CD4-positive, alpha-beta T cell (primary cell): ENCODE results near the gene ERBIN. TPM values are rescaled to one million over a fixed set of nuclear protein-coding genes. Genes with fewer than 3 reads are reported as not detected.
"Not testable (repeated sequence)": the region's sequence is repeated elsewhere in the genome, so short reads cannot be mapped to it uniquely, and the experiment has no call there.

Experiments
- ATAC-seq: fragments of 200-7000 bp; cut with Tn5 transposase; one replicate; pipeline ENCODE4 v1.10.0; 2022; ENCODE audit warnings: mild to moderate bottlenecking; ENCODE audit not compliant: poor library complexity
- CTCF ChIA-PET: fragments of 350-600 bp; sonication (Branson Sonifier 250); formaldehyde crosslinking; loops from one replicate; lab custom pipeline; 2021; ENCODE audit warnings: antibody characterized with exemption, inconsistent platforms; lab: Charles Lee
- POLR2A ChIA-PET: fragments of 350-600 bp; sonication (Branson Sonifier 250); formaldehyde crosslinking; loops from one replicate; lab custom pipeline; 2021; ENCODE audit warnings: antibody characterized with exemption, inconsistent platforms; lab: Charles Lee
- DNase-seq, 14 experiments: peaks; one replicate each; pipeline ENCODE4 v3.0.0-alpha.2; 2013 to 2020; ENCODE audit warnings: mixed read lengths in 2 of 14
- H3K27ac ChIP-seq, 2 donors: one replicate each; pipeline versions ENCODE4 v1.5.1 to v1.7.0; 2013; ENCODE audit warnings: low read length in 2 of 2, low read depth in 1 of 2, mild to moderate bottlenecking in 1 of 2
- H3K27me3 ChIP-seq, 2 experiments: 1 replicate in 1 of 2; 2 replicates in 1 of 2; pipeline versions ENCODE4 v1.6.1 to v1.7.0; 2013; ENCODE audit warnings: low read length in 2 of 2, control low read depth in 1 of 2, mild to moderate bottlenecking in 1 of 2, moderate library complexity in 1 of 2; ENCODE audit not compliant: insufficient read depth in 2 of 2, control insufficient read depth in 1 of 2
- H3K36me3 ChIP-seq: one replicate; pipeline ENCODE4 v1.6.1; 2013; ENCODE audit warnings: low read length, control low read depth; ENCODE audit not compliant: insufficient read depth
- H3K4me1 ChIP-seq: one replicate; pipeline ENCODE4 v1.6.1; 2013; ENCODE audit warnings: low read length, control low read depth; ENCODE audit not compliant: insufficient read depth
- H3K4me3 ChIP-seq: one replicate; pipeline ENCODE4 v1.5.1; 2013; ENCODE audit warnings: mild to moderate bottlenecking, low read length, moderate library complexity
- H3K9me3 ChIP-seq, 2 experiments: 1 replicate in 1 of 2; 2 replicates in 1 of 2; pipeline versions ENCODE4 v1.6.1 to v1.7.0; 2013; ENCODE audit warnings: low read length in 2 of 2, mild to moderate bottlenecking in 2 of 2, control low read depth in 1 of 2, moderate library complexity in 1 of 2; ENCODE audit not compliant: control insufficient read depth in 1 of 2, insufficient read depth in 1 of 2
- H3K27ac Mint-ChIP-seq: one replicate; pipeline ENCODE4 v1.8.0; 2020; ENCODE audit warnings: mixed read lengths
- H3K27me3 Mint-ChIP-seq: one replicate; pipeline ENCODE4 v1.8.0; 2021; ENCODE audit warnings: mixed read lengths
- H3K36me3 Mint-ChIP-seq: one replicate; pipeline ENCODE4 v1.8.0; 2021; ENCODE audit warnings: low read depth, mixed read lengths
- H3K4me1 Mint-ChIP-seq: one replicate; pipeline ENCODE4 v1.8.0; 2021; ENCODE audit warnings: low read depth, mixed read lengths
- H3K4me3 Mint-ChIP-seq: one replicate; pipeline ENCODE4 v1.8.0; 2020; ENCODE audit warnings: mild to moderate bottlenecking, mixed read lengths
- H3K9me3 Mint-ChIP-seq: one replicate; pipeline ENCODE4 v1.8.0; 2020; ENCODE audit warnings: mixed read lengths
- CTCF ChIP-seq: fragments of 200-600 bp; IDR thresholded peaks from one replicate; pipeline ENCODE4 v1.8.0; 2022; ENCODE audit warnings: antibody characterized with exemption, mild to moderate bottlenecking
- intact Hi-C, 2 experiments: fragments of 100-400 bp; cut with DNase I in 1 of 2; cut with micrococcal nuclease in 1 of 2; formaldehyde crosslinking; loops; one replicate each; pipeline versions ENCODE4 v1.15.1 to v1.9.0; 2023 to 2025; cut with DNase I, micrococcal nuclease
- total RNA-seq, 174 experiments: library from RNA in 2 of 174; stranded (reverse) in 2 of 174; gene quantifications; one replicate each; pipeline ENCODE4 v1.2.3 and lab custom pipeline; 2021 to 2026

The ERBIN gene
- total RNA-seq, 2 experiments from 2014 or later: 94.7 to 96.9 TPM

- no peak for TF ChIP-seq CTCF
- Mint-ChIP-seq H3K27ac (peak overlapping the region; percentile 77), H3K36me3 (peaks cover 44% of the 10 kb centered on the region), H3K4me3 (peak overlapping the region; percentile 52), H3K27me3 (no peaks in the 10 kb centered on the region), H3K9me3 (no peaks in the 10 kb centered on the region), H3K4me1 (peaks cover 82% of the 10 kb centered on the region)
- H3K27ac ChIP-seq: no peak overlapping the region
- ATAC-seq: no peak
- H3K4me1 ChIP-seq: peaks cover 22% of the 10 kb centered on the region
- H3K4me3 ChIP-seq: no peak overlapping the region
- H3K9me3 ChIP-seq: no peaks in the 10 kb centered on the region
- POLR2A ChIA-PET: interaction anchor here (0.9 to 4.6 kb wide), 2 partner anchors 44 to 46 kb away, joined by 3 to 20 read pairs; partner anchors contain the start of gene ERBIN
- intact Hi-C loops: loop anchor here (2.0 to 5.0 kb wide), 2 partner anchors 43 to 46 kb away; partner anchors contain the start of gene ERBIN (in 1 of the 2)
- CTCF ChIA-PET: no interaction called here
- no peak for DNase-seq
- no peaks in the 10 kb centered on the region for H3K27me3 ChIP-seq
- H3K36me3 ChIP-seq: peaks cover 6% of the 10 kb centered on the region
Measured at GRCh38 chr5:65970481-65971367, 44.3 kb downstream of the ERBIN start.

GRCh38 chr5:65971643-65972042 lies 45.3 kb downstream of the ERBIN start:
- H3K9me3 ChIP-seq: no peaks in the 10 kb centered on the region
- peaks cover 19% of the 10 kb centered on the region for H3K4me1 ChIP-seq
- H3K4me3 Mint-ChIP-seq: no peak overlapping the region
- peak overlapping the region; percentile 77 for H3K27ac Mint-ChIP-seq
- H3K36me3 Mint-ChIP-seq: peaks cover 47% of the 10 kb centered on the region
- H3K9me3 Mint-ChIP-seq: no peaks in the 10 kb centered on the region
- intact Hi-C loops: loop anchor here (2.0 to 5.0 kb wide), 2 partner anchors 44 to 47 kb away; partner anchors contain the start of gene ERBIN (in 1 of the 2)
- H3K36me3 ChIP-seq: peaks cover 9% of the 10 kb centered on the region
- no peak overlapping the region for H3K4me3 ChIP-seq
- ChIA-PET POLR2A (interaction anchor here (0.9 to 4.6 kb wide), 2 partner anchors 45 to 47 kb away, joined by 3 to 20 read pairs; partner anchors contain the start of gene ERBIN), CTCF (interaction anchor here (1.4 to 1.6 kb wide), 2 partner anchors 9 to 26 kb away, joined by 3 read pairs; no protein-coding TSS in a partner anchor)
- DNase-seq: no peak
- H3K27me3 Mint-ChIP-seq: no peaks in the 10 kb centered on the region
- ATAC-seq: no peak
- H3K27ac ChIP-seq: no peak overlapping the region
- H3K27me3 ChIP-seq: no peaks in the 10 kb centered on the region
- H3K4me1 Mint-ChIP-seq: peaks cover 81% of the 10 kb centered on the region
- no peak for TF ChIP-seq CTCF

GRCh38 chr5:65972896-65973295 lies 46.5 kb downstream of the ERBIN start:
- ChIA-PET CTCF (interaction anchor here (1.4 to 1.6 kb wide), 2 partner anchors 11 to 25 kb away, joined by 3 read pairs; no protein-coding TSS in a partner anchor), POLR2A (interaction anchor here (0.9 to 4.6 kb wide), 2 partner anchors 46 to 85 kb away, joined by 3 to 20 read pairs; partner anchors contain the start of gene ERBIN)
- not testable (repeated sequence) for H3K4me3 Mint-ChIP-seq, ATAC-seq, H3K9me3 ChIP-seq, H3K27me3 ChIP-seq, DNase-seq, H3K36me3 ChIP-seq, H3K27ac ChIP-seq, H3K4me3 ChIP-seq, H3K27me3 Mint-ChIP-seq, H3K9me3 Mint-ChIP-seq
- Mint-ChIP-seq H3K4me1 (peaks cover 71% of the 10 kb centered on the region), H3K27ac (peak overlapping the region; percentile 10), H3K36me3 (peaks cover 45% of the 10 kb centered on the region)
- intact Hi-C loops: loop anchor here in 1 of 2 experiments (5.0 kb wide), 1 partner anchor 46 kb away; the partner anchor contains the start of gene ERBIN
- H3K4me1 ChIP-seq: peaks cover 13% of the 10 kb centered on the region
